DMS79 treated with DMSO at 0.1 percent for 48 hours (cell line): ENCODE measurements around the gene PARK7.
A peak's percentile ranks its signal among the peaks of the same experiment; 100 is the strongest.

Source experiments
- DNase-seq: peaks from one replicate; lab custom pipeline; 2025; lab: John Stamatoyannopoulos, UW

PARK7 gene

DNA sequence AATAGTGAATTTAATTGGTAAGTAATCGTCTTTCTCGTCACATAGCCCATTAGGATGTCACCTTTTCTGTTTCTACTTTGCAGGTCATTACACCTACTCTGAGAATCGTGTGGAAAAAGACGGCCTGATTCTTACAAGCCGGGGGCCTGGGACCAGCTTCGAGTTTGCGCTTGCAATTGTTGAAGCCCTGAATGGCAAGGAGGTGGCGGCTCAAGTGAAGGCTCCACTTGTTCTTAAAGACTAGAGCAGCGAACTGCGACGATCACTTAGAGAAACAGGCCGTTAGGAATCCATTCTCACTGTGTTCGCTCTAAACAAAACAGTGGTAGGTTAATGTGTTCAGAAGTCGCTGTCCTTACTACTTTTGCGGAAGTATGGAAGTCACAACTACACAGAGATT lies 23.3 kb downstream of the PARK7 start:
- DNase-seq: peak; percentile 56

DNA sequence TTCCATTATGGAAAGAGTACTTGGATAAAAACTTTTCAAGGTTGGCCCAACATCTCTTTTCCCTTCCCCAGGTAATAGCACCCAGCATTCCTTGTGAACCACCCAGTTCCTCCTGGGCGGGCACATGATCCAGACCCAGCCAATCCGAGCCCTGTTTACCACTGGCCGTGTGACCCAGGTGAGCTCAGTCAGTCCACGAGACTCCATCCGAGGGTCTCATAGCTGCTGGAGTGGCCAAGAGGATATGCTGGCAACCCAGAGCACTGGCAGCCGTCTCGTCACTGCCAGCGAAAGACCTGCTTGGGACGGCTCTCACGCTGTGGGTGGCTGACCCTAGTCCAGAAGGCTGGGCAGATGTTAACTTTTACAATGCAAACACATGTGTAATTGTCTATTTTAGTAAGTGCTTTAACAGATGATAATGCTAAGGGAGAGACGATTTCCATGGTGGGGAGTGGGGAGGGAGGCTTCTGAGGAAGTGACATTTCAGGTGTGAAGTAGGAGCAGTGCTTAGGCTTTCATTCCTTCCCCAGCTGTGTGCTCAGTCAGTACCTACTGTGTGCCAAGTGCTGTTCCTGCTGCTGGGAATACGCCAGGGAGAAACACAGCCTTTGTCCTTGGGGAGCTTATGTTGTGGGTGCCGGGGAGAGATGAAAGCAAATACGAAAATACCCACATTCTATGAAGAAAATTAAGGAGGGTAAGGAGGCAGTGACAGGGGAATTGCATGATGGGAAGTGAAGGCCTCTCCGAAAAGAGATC lies 24.5 kb downstream of the PARK7 start:
- no peak for DNase-seq

DNA sequence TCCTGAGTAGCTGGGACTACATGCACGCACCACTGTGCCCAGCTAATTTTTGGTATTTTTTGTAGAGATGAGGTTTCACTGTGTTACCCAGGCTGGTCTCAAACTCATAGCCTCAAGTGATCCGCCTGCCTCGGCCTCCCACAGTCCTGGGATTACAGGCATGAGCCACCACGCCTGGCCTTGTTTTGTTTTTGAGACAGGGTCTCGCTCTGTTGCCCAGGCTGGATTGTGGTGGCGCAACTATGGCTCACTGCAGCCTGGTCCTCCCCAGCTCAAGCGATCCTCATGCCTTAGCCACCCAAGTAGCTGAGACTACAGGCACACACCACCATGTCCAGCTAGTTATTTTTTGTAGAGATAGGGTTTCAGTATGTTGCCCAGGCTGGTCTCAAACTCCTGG lies 26.0 kb downstream of the PARK7 start:
- DNase-seq: no peak

DNA sequence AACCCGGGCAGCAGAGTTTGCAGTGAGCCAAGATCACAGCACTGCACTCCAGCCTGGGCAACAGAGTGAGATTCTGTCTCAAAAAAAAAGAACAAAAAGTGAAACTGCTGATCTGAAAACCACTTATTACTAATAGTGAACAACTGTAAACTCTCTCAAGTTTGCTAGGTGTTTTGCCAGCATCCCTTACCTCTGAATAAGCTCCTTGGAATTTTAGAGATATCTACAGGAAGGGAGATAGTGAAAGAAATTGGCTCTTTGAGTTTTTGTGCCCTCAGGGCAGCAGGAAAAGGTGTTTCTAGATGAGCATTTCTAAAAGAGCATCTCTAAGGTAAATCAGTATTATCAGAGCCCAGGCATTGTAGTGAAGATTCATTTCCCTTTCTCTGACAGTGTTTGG lies 27.1 kb downstream of the PARK7 start:
- DNase-seq: no peak

DNA sequence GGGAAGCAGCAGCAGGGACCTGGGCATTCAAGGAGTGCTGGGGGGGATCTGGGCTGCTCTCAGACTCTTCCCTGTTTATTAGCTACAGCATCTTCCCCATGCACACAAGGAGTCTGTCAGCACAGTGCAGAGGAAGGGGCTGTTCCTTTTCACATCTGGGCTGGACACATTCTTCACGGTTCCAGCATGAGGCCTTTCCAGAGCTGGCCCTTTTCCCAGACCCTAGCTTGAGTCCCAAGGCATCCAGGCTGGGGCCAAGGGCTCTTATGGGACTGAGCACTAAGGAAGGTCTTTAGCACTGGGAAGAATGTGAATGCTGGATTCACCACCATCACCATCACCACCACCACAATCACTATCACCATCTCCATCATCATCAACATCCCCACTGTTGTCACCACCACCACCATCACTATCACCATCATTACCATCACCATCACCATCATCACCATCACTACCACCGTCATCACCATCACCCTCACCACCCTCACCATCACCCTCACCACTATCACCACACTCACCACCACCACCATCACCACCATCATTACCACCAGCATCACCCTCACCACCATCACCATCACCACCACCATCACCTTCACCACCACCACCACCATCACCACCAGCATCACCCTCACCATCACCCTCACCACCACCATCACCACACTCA lies 28.4 kb downstream of the PARK7 start:
- DNase-seq: no peak

- no peak for DNase-seq
These were observed 30.3 kb downstream of the PARK7 start for GRCh38 chr1:7991504-7992440.

DNA sequence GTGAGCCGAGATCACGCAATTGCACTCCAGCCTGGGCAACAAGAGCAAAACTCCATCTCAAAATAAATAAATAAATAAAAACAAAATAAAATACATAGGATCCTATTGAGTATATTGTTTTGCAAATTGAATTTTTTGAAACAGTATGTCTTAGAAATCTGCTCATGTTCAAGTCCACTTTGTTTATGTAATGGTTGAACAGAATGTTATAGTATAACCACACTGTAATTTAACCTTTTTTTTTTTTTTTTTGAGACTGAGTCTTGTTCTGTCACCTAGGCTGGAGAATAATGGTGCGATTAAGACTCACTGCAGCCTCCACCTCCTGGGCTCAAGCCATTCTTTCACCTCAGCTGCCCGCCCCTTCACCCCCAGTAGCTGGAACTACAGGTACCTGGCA lies 31.4 kb downstream of the PARK7 start:
- no peak for DNase-seq

DNA sequence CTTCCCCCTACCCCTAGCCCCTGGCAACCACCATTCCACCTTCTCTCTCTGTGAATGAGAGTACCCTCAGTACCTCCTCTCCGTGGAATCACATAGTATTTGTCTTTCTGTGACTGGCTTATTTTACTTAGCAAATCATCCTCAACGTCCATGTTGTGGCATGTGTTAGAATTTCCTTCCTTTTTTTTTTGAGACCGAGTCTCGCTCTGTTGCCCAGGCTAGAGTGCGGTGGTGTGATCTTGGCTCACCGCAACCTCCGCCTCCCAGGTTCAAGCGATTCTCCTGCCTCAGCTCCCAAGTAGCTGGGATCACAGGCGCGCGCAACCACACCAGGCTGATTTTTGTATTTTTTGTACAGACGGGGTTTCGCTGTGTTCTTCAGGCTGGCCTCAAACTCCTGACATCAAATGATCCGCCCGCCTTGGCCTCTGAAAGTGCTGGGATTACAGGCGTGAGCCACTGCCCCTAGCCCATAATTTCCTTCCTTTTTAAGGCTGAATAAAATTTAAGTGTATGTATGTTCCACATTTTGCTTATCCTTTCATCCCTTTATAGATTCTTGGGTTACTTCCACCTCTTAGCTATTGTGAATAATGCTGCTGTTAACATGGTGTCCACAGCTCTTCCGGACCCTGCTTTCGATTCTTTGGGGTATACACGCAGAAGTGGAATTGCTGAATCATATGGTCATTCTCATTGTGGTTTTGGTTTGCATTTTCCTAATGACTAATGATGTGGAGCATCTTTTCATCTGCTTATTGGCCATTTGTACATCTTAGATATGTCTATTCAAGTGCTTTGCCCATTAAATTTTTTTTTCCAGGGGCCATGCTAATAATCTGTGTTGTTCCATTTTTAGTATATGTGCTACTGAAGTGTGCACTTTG lies 32.3 kb downstream of the PARK7 start:
- no peak for DNase-seq

DNA sequence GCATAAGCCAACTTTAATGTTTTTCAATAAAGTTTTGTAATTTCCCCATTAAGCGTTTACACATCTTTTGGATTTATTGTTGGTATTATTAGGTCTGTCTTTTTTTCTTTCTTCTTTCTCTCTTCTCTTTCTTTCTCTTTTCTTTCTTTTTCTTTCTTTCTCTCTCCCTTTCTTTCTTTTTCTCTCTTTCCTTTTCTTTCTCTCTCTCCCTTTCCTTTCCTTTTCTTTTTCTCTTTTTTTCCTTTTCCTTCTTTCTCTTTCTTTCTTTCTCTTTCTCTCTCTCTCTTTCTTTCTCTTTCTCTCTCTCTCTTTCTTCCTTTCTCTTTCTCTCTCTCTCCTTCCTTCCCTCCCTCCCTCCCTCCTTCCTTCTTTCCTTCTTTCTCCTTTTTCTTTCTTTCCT lies 33.3 kb downstream of the PARK7 start:
- no peak for DNase-seq

DNA sequence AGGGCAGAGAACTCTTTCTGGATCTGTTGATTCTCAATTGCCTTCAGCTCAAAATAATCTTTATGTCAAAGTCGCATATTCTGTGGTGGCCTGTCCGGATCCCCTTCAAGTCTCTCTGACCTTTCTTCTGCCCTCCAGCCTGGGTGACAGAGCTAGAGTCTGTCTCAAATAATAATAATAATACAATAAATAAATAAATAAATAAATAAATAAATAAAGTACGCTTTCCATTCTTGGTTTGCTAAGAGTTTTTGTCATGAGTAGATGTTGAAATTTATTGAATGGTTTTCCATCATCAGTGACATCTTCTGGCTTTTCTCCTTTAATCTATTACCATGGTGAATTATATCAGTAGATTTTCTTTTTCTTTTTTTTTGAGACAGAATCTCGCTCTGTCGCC lies 33.9 kb downstream of the PARK7 start:
- DNase-seq: no peak

- DNase-seq: no peak
These were observed 40.9 kb downstream of the PARK7 start for GRCh38 chr1:8002329-8002910.

DNA sequence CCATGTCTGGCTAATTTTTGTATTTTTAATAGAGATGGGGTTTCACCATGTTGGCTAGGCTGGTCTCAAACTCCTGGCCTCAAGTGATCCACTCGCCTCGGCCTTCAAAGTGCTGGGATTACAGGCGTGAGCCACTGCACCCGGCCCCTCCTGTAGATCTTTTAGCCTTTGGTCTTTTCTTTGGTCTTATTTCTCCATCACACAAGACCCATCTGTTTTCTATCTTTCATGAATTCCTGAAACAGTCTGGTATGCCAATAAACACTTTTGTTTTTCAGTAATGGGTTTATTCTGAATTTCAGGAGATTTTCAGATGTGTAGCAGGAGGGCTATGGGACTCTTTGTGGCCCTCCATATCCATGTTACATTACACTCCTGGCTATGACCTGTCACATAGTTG lies 41.4 kb downstream of the PARK7 start:
- DNase-seq: no peak

- no peak for DNase-seq
These were observed 42.1 kb downstream of the PARK7 start for GRCh38 chr1:8003438-8004112.

GRCh38 chr1:8004113-8004802 lies 42.7 kb downstream of the PARK7 start:
- no peak for DNase-seq

- DNase-seq: peak; percentile 19
These were observed 43.5 kb downstream of the PARK7 start for GRCh38 chr1:8004803-8005573.

- peak; percentile 84 for DNase-seq
These were observed 44.8 kb downstream of the PARK7 start for GRCh38 chr1:8006037-8006963.

- no peak for DNase-seq
These were observed 47.8 kb downstream of the PARK7 start for GRCh38 chr1:8009043-8010002.
